IPS-NIHi7 (cell line): ENCODE results near the gene IER5.
"Not testable (repeated sequence)": the region's sequence is repeated elsewhere in the genome, so short reads cannot be mapped to it uniquely, and the experiment has no call there.

Experiments used
- DNase-seq: peaks from one replicate; pipeline ENCODE4 v3.0.0; 2012; ENCODE audit warnings: mixed read lengths; ENCODE audit errors: extremely low spot score

IER5 gene

DNA sequence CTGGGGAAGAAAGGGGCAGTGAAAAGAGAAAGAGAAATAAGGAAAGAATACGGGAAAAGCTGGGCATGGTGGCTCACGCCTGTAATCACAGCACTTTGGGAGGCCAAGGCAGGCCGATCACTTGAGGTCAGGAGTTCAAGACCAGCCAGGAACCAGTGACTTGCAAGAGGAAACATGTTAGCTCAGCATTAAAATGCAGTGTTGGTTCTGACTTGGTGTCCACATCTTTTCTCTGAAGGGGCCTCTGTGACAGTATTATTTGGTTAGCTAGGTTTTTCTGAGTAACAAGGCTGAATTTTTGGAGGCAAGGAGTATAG, 26.8 kb downstream of the IER5 start:
- DNase-seq, result no peak

DNA sequence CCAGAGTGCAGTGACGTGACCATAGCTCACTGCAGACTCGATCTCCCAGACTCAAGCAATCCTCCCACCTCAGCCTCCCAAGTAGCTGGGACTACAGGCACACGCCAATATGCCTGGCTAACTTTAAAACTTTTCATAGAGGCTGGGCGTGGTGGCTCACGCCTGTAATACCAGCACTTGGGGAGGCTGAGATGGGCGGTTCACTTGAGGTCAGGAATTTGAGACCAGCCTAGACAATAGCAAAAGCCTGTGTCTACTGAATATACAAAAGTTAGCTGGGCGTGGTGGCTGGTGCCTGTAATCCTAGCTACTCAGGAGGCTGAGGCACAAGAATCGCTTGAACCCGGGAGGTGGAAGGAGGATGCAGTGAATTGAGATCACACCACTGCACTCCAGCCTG, 27.5 kb downstream of the IER5 start:
- not testable (repeated sequence) for DNase-seq

DNA sequence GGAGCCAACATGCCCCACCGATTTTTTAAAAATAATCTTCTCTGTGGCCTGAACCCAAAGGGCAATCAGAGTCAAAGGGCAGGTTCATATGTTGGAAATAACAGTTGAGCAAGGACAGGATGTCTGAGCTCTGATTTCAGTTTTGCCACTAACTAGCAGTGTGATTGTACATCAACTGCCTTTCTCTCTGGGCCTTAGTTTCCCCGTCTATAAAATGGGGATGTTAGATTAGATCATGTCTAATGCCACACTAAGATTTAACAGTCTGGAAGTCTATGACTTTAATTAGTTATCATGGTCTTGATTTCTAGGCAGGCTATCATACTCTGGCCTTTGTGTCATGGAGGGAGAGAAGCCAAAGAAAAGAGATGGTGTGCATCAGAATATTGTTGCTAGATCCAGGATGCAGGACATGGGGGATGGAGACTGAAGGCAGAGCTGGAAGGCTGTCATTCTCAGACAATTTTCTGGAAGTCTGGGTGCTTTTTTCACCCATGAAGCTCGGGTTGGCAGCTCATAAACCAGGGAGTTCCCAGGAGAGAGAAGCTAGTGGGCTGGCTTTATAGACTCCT, 28.4 kb downstream of the IER5 start:
- DNase-seq, result no peak

DNA sequence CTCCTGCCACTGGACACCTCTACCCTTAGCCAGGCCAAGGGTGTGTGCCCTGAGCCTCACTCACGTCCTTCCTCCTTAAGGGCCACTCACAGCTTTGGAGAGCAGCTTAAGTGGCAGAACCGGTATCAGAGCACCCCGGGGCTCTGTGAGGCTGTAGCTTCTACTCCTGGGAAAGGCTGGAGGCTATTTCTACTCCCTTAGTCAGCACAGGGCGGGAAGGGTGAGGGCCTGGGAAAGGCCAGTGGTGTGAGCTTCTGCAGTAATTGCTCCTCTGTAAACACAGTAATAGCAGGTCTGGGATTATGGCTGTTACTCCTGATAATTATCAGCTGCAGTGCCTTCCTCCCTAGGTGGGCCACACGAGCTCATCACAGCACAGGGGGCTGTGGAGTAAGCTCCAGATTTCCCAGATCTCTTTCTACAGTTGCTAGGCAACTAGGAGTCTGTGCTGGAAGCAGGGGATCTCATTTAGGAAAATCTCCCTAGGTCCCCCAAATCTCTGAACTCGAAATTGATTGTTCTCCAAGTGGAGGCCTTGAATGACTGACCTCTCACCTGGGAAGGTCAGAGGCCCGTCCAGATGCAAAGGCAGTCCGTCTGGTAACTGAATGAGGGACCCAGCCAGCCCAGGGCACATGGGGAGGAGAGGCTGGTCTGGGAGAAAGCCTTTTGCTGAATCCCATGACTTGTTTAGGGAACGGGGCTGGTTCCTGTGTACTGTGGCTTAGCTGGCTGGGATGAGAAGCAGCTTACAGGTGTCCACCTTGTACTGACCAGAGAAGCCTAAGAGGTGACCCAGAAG, 29.3 kb downstream of the IER5 start:
- no peak for DNase-seq

DNA sequence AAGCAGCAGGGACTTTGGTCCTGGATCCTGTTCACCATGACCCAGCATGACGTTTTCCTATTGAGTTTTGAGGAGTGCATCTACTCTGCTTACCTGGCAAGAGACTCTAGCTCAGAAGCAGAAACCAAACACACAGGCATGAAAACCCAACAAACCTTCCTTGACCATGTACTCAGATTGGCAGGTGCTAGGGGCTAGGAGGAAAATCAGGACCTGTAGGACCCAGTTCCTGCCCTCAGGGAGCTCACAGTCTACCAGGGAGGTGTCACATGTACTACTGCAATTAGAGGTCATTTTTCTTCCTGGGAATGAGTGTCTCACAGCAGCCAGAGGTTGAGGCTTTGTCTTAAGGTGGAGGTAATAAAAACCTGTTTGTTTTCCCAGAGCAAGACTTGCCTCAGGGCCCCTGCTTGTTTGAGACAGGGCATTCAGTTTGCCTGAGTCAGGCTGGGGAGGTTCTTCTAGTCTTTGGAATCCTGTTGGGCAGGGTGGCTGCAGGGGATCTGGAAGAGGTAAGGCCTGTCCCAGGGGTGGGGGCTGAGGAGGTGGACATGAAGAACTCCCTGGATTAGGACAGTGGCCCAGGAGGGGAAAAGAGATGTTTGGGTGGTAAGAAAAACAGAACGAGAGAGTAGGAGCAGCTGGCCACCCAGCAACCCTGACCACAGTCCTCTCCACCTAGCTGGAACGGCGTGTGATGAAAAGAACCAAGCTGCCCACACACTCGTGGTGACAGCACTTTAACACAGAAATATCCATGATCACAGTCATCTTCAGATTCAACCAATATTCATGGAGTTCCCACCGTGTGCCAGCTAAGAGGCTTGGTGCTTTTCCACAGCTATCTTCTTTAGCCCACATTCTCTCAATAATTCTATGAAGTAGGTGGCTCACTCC, 30.8 kb downstream of the IER5 start:
- no peak for DNase-seq

DNA sequence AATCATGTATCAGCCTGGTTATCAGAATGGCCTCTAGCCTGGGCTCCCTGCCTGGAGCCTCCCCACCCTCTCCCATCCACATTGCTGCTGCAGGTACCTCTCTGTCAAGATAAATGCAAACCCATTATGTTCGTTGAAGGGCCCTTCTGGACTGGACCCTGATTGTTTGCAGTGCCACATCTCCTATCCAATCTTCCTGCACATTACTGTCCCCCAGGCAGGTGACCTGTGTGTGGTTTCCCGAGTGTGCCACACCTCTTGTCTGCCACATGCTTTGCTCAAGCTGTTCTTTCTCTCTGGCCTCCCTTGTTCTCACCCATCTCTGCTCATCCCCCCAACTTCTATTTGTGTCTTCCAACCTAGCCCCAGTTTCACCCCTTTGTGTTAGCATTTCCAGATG, 32.4 kb downstream of the IER5 start:
- no peak for DNase-seq

DNA sequence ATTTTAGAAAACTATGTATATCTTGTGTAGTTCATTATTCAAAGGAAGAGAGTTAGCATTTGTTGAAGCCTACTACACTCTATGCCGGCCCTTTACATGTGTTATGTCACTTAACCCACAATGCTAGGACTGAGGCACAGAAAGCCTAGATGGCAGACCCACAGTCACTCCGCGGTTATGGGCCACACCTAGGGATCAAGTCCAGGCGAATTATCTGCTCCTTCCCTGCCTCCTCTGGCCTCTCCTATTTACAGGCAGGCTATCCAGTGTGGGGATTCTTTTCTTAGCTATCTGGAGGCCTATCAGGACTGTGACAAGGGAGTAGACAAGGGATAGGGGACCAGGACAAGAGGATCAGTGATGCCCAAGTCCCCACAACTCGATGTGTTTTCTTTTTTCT, 33.0 kb downstream of the IER5 start:
- DNase-seq, result no peak

DNA sequence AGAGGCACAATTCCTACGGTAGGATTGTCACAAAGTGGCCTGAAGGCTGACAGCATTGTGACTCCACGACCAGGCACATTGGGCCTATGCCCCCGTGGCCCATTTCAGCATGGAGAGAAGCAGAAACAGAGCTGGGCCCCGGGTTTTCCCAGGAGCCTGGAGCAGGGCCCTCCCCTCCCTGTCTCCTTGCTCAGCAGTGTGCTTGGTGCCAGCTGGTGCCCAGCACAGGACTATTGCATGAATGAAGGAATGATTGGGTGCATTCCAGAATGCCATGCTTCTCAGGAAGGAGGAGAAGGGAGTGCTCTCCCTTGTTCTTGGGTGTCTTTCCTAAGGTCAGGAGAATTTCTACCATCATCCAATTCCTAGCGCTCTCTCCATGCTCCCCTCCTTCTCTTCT, 33.7 kb downstream of the IER5 start:
- DNase-seq, result no peak

DNA sequence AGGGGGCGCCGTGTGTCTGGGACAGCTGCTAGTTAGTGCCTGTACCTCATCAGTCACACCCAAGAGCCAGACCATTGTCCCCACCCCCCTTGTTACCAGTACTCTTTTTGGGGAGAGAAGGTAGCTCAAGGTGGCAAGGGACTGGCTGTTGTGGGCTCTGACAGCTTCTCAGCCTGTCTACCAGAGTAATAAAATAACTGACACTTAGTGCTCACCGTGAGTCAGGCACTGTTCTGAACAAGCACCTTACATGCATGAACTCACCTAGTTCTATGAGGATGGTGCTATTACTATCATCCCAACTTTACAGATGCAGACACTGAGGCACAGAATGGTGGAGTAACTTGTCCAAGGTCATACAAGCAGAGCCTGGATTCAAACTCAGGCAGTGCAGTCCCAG, 34.7 kb downstream of the IER5 start:
- DNase-seq, result no peak

DNA sequence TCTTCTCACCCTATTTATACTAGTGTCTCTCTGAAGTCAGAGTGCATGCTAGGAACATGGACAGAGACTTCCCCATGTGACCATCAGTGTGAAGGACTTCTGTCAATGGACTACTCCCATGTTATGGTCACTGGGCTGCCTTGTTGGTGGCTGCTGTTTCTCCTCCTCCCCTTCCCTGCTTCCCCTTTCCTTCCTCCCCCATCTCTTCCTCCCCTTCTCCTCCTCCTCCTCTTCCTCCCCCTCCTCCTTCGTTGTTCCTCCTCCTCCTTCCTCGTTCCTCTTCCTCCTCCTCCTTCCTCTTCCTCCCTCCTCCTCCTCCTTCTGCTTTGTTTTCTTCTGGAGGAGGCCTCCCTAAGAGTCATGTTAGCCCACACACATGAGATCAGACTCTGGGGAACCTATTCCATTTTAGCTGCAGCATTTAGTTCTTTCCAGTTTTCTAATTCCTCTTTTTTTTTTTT, 35.8 kb downstream of the IER5 start:
- DNase-seq, result no peak

DNA sequence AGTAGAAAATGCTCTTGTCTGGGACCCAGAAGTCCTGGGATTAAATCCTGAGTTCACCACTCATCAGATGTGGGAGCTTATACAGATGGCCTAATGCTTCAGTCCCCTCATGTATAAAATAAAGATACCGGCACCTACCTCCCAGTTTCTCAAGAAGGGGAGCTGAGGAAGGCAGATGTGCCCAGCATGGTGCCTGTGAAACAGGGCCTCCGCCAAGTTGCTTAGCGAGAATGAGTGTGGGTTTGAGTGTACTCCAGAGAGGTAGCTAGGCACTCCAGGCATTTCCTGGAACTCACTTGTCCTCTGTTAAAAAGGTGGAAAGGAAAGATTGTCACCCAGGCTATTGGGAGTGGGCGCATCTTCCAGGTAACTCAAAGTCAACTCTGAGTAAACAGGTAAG, 37.8 kb downstream of the IER5 start:
- no peak for DNase-seq

DNA sequence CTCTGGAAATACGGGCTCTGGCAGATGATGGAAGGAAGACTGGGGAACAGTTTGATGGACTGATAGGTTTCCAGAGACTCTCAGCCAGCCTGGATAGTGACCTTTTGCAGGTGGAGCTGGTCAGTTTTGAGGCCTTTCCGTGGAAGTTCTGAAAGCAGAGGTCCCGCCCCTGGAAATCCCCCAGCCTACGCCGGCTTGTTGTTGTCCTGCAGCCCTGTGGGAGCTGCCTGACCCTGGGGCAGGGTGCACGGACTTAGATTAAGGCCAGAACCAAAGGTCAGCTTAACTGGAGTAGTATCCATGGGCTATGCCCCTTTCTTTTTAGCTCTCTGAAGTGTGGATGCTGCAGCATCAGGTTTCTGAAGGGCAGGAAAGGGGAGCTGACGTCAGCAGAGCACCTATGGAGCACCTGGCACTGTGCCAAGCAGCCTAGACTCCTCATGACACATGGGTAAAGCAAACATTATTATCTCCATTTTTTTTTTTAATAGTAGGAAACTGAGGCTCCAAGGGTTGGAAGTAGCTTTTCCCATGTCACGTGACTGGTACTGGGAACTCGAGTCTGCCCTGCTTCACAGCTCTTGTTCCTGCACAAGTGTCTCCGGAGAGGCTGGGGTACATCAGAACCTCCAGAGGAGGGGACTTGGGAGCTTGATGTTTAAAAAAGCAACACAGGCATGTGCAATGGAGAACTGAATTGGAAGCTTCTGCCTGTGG, 38.5 kb downstream of the IER5 start:
- no peak for DNase-seq

DNA sequence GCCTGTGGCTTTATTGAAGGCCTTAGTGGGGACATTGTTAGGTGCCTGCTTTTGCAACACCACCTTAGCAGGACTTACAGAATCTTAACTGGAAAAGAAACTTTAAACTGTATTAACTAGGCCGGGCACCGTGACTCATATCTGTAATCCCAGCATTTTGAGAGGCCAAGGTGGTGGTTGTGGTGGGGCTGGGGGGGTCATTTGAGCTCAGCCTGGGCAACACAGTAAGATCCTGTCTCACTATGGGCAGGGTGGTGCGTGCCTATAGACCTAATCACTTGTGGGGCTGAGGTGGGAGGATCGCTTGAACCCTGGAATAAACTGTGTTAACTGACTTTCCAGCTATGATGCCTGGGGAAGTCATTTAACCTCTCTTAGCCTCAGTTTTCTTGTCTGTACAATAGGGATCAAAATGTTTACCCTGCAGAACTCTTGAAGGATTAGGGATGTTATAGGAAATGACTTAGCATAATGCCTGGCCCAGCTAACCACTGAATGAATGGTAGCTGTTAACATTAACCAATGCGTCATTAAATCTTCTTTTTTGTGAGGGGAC, 39.5 kb downstream of the IER5 start:
- no peak for DNase-seq

DNA sequence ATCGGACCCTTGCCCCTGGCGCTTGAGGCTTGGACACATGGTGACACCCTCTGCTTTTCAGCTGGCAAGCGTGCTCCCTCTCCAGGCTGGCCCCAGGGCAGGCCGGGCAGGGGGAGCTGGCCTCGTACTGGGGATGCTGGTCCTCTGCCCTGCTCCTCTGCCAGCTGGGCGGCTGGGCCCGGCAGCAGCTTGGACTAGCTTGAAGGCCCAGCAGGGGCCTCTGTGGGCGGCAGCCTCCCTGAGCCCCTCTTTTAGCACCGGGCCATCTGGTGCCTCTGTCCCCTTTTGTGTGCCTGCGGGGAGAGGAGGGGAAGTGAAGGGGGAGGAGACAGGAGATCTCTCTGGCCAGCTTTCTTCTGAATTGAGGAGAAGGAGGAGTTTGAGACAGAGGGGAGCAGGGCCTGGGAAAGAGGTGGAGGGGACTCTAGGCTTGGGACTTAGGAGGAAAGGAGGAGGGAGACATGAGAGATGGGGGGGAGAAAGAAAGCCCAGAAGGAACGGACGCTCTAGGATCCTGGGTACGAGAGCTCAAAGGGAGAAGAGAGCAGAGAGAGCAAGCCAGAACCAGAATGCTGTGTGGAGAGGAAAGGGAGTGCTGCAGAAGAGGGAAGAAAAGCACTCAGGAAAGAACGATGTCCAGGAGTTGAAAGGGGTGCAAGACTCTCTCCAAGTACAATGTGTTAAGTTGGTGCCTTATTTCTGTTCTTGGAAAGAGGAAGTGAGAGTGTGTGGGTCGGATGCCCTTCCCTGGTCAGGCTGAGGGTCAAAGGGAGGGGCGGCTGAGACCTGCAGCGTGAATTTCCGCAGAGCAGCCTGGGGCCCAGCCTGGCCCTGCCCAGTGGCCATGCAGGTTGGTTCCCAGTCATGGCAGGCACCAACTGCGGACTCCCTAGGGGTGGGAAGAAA, 40.3 kb downstream of the IER5 start:
- peak; percentile 49 for DNase-seq

DNA sequence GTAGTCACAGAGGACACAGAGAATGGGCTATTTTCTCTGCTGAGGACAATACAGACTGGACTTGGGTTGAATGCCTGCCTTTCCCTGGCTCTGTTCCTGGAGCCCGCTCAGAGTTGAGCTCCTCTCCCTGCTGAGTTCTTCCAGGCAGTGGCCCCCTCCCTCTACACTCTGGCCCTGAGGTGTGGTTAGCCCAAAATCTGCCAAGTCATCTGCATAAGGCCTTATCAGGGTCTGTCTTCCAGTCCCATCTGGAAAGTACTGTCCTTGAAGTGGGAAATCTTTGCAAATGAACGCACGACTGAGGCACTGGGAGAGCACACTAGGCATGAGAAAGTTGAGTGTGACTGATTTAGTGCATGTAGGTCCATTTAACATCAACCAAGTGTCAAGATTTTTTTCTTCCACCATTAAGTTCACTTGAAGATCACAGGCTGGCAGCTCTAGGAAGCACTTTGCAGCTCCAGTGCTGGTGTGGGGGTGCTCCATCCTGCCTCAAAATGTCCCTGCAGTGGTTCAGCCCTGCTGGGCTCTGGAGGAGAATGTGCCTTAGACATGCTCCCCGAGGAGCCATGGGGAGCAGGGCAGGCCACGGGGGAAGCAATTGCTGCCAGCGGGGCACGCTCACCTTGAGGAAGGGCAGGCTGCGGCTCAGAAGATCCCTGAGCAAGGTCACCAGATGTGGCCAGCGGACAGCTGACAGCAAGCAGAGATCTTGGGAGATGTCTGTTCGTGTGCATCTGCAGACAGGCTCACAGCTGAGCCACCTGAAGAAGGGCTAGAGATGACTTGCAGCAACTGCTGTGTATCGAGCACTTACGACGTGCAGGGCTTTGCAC, 41.5 kb downstream of the IER5 start:
- DNase-seq, result no peak

DNA sequence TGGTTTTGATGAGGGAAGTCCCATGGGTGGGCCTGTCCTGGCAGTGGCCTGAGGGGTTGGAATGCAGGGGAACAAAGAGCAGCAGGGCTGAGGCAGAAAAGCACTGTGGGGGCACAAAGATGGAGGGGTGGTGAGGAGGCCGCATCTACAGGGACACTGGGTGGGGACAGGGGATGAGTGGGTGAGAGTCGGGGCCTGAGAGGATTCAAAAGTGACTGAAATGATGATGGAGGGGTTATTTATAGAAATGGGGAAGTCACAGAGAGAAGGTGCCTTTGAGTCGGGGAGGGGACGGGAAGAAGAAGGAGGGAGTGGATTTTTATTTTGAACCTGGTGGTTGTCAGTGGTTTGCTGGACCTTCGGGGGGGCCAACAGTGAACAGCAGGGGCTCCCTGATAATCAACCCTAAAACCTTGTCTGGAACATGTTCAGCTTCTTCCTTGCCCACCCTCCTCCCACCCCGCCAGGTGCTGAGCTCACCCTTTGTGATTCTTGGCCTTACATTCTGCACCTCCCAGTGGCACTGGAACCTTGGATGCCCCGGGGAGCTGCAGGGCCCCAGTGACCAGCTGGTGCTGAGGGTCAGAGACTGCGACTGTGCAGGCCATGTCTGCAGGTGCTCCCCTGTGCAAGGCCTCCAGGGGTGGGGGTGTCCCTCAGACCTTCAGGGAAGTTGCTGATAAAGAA, 42.9 kb downstream of the IER5 start:
- no peak for DNase-seq

DNA sequence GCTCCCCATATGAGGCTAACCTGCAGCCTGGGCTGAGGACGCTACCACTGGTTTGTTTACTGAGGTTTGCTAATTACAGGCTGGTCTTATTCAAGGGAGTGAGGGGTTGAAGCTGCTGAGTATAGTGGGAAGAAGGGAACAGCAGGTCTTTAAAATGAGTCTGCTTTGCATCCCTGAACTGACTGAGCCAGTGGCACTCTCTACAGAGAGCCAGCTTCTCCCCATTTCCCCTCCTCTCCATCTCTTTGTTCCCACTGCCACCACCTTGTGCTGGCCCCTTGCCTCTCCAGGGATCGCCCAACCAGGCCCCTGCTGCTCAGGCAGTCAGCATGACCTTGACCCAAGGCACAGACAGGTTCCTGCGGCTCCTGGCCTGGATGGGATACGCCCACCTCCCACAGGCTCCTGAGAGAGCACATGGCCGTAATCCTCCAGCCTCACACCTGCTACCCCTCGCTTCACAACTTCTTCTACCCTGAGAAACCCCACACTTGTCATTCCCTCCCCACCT, 45.0 kb downstream of the IER5 start:
- DNase-seq, result peak; percentile 54

DNA sequence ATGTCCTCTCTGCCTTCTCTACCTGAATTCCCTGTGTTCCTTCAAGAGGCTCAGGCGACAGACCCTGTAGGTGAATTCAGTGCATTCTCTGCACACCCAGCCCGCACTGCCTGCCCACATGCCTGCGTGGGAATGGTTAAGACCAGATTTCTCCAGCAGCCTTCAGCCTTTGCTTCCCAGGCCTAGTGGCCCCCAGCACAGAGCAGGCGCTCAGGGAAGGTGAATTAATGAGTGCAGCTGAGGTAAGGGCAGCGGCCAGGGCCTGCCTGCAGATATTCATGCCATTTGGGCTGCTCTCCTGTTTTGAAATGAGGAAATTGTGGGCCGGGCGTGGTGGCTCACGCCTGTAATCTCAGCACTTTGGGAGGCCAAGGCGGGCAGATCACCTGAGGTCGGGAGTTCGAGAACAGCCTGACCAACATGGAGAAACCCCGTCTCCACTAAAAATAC, 45.5 kb downstream of the IER5 start:
- DNase-seq, result no peak
